ENCODE data around the gene DCAF8. TPM values are rescaled to one million over a fixed set of nuclear protein-coding genes. Genes with fewer than 3 reads are reported as not detected.
A peak's percentile ranks its signal among the peaks of the same experiment; 100 is the strongest.

Gene DCAF8
- total RNA-seq, 2 donors from 2014 or later, result 86.3 to 115 TPM

GRCh38 chr1:160256396-160257046 lies 5.8 kb downstream of the DCAF8 start:
- H3K4me1 Mint-ChIP-seq (ENCODE audit: low read depth in 2 of 2), result peaks cover 23 to 29% of the 10 kb centered on the region in 2 donors
- DNase-seq (ENCODE audit: low spot score) (no peak), ATAC-seq (no peak)
- H3K27ac Mint-ChIP-seq, result no peak overlapping the region
- peaks cover 5% of the 10 kb centered on the region for H3K36me3 Mint-ChIP-seq
- H3K9me3 Mint-ChIP-seq, result no peaks in the 10 kb centered on the region
- no peak overlapping the region for H3K4me3 Mint-ChIP-seq
- H3K27me3 Mint-ChIP-seq, result no peaks in the 10 kb centered on the region

- Mint-ChIP-seq H3K36me3 (peaks cover 4% of the 10 kb centered on the region), H3K4me1 (ENCODE audit: low read depth in 2 of 2) (peaks cover 17 to 22% of the 10 kb centered on the region in 2 donors), H3K4me3 (no peak overlapping the region), H3K27me3 (no peaks in the 10 kb centered on the region), H3K9me3 (no peaks in the 10 kb centered on the region), H3K27ac (no peak overlapping the region)
- ATAC-seq (no peak), DNase-seq (ENCODE audit: low spot score) (no peak)
These were observed 6.5 kb downstream of the DCAF8 start for GRCh38 chr1:160255781-160256300.

GRCh38 chr1:160251687-160252526 lies 10.4 kb downstream of the DCAF8 start:
- Mint-ChIP-seq H3K4me1 (ENCODE audit: low read depth in 2 of 2) (peaks cover 0 to 3% of the 10 kb centered on the region in 2 donors), H3K27ac (peak overlapping the region in 1 of 2 donors; percentile 8), H3K9me3 (no peaks in the 10 kb centered on the region), H3K4me3 (no peak overlapping the region), H3K36me3 (peaks cover 4% of the 10 kb centered on the region), H3K27me3 (no peaks in the 10 kb centered on the region)
- no peak for DNase-seq (ENCODE audit: low spot score)
- peak; percentile 73 to 77 for ATAC-seq

GRCh38 chr1:160251011-160251410 lies 11.3 kb downstream of the DCAF8 start:
- peaks cover 4% of the 10 kb centered on the region for H3K36me3 Mint-ChIP-seq
- DNase-seq (ENCODE audit: low spot score), result no peak
- H3K4me1 Mint-ChIP-seq (ENCODE audit: low read depth in 2 of 2), result peaks cover 0 to 3% of the 10 kb centered on the region in 2 donors
- no peaks in the 10 kb centered on the region for H3K9me3 Mint-ChIP-seq
- no peak overlapping the region for H3K4me3 Mint-ChIP-seq
- ATAC-seq, result no peak
- no peaks in the 10 kb centered on the region for H3K27me3 Mint-ChIP-seq
- peak overlapping the region in 1 of 2 donors; percentile 8 for H3K27ac Mint-ChIP-seq

- H3K9me3 Mint-ChIP-seq, result no peaks in the 10 kb centered on the region
- H3K27me3 Mint-ChIP-seq, result no peaks in the 10 kb centered on the region
- H3K4me1 Mint-ChIP-seq (ENCODE audit: low read depth in 2 of 2), result peaks cover 0 to 7% of the 10 kb centered on the region in 2 donors
- H3K36me3 Mint-ChIP-seq, result no peaks in the 10 kb centered on the region
- H3K27ac Mint-ChIP-seq, result peak overlapping the region in 1 of 2 donors; percentile 57
- H3K4me3 Mint-ChIP-seq, result no peak overlapping the region
- ATAC-seq (no peak), DNase-seq (ENCODE audit: low spot score) (no peak)
These were observed 15.3 kb downstream of the DCAF8 start for GRCh38 chr1:160247053-160247452.

GRCh38 chr1:160245434-160245833 lies 16.9 kb downstream of the DCAF8 start:
- Mint-ChIP-seq H3K4me1 (ENCODE audit: low read depth in 2 of 2) (peaks cover 0 to 4% of the 10 kb centered on the region in 2 donors), H3K36me3 (no peaks in the 10 kb centered on the region), H3K4me3 (no peak overlapping the region), H3K27ac (peak overlapping the region in 1 of 2 donors; percentile 13), H3K9me3 (no peaks in the 10 kb centered on the region), H3K27me3 (no peaks in the 10 kb centered on the region)
- ATAC-seq (no peak), DNase-seq (ENCODE audit: low spot score) (no peak)

- H3K36me3 Mint-ChIP-seq, result peaks cover 8% of the 10 kb centered on the region
- DNase-seq (ENCODE audit: low spot score), result no peak
- no peaks in the 10 kb centered on the region for H3K27me3 Mint-ChIP-seq
- no peak overlapping the region for H3K27ac Mint-ChIP-seq
- H3K4me1 Mint-ChIP-seq (ENCODE audit: low read depth in 2 of 2), result peaks cover 0 to 6% of the 10 kb centered on the region in 2 donors
- H3K9me3 Mint-ChIP-seq, result no peaks in the 10 kb centered on the region
- ATAC-seq, result no peak
- H3K4me3 Mint-ChIP-seq, result no peak overlapping the region
These were observed 18.1 kb downstream of the DCAF8 start for GRCh38 chr1:160244209-160244608.

GRCh38 chr1:160243767-160244166 lies 18.6 kb downstream of the DCAF8 start:
- no peak overlapping the region for H3K4me3 Mint-ChIP-seq
- no peak overlapping the region for H3K27ac Mint-ChIP-seq
- H3K27me3 Mint-ChIP-seq, result no peaks in the 10 kb centered on the region
- H3K4me1 Mint-ChIP-seq (ENCODE audit: low read depth in 2 of 2), result peaks cover 0 to 6% of the 10 kb centered on the region in 2 donors
- peaks cover 10% of the 10 kb centered on the region for H3K36me3 Mint-ChIP-seq
- ATAC-seq (no peak), DNase-seq (ENCODE audit: low spot score) (no peak)
- H3K9me3 Mint-ChIP-seq, result no peaks in the 10 kb centered on the region

- Mint-ChIP-seq H3K9me3 (no peaks in the 10 kb centered on the region), H3K4me1 (ENCODE audit: low read depth in 2 of 2) (peaks cover 0 to 13% of the 10 kb centered on the region in 2 donors), H3K27ac (peak overlapping the region in 1 of 2 donors; percentile 62), H3K4me3 (no peak overlapping the region), H3K36me3 (peaks cover 18% of the 10 kb centered on the region), H3K27me3 (no peaks in the 10 kb centered on the region)
- DNase-seq (ENCODE audit: low spot score) (no peak), ATAC-seq (no peak)
These were observed 22.6 kb downstream of the DCAF8 start for GRCh38 chr1:160239582-160240299.

- Mint-ChIP-seq H3K36me3 (peaks cover 18% of the 10 kb centered on the region), H3K9me3 (no peaks in the 10 kb centered on the region), H3K4me1 (ENCODE audit: low read depth in 2 of 2) (peaks cover 4 to 13% of the 10 kb centered on the region in 2 donors), H3K27me3 (no peaks in the 10 kb centered on the region), H3K4me3 (no peak overlapping the region), H3K27ac (peak overlapping the region in 1 of 2 donors; percentile 44)
- ATAC-seq, result no peak
- no peak for DNase-seq (ENCODE audit: low spot score)
These were observed 23.9 kb downstream of the DCAF8 start for GRCh38 chr1:160238408-160238807.

GRCh38 chr1:160237558-160237957 lies 24.8 kb downstream of the DCAF8 start:
- Mint-ChIP-seq H3K9me3 (no peaks in the 10 kb centered on the region), H3K27me3 (no peaks in the 10 kb centered on the region), H3K36me3 (peaks cover 18% of the 10 kb centered on the region), H3K4me1 (ENCODE audit: low read depth in 2 of 2) (peaks cover 4 to 10% of the 10 kb centered on the region in 2 donors), H3K27ac (no peak overlapping the region), H3K4me3 (no peak overlapping the region)
- ATAC-seq (no peak), DNase-seq (ENCODE audit: low spot score) (no peak)

- Mint-ChIP-seq H3K4me1 (ENCODE audit: low read depth in 2 of 2) (peaks cover 4 to 9% of the 10 kb centered on the region in 2 donors), H3K4me3 (no peak overlapping the region), H3K27ac (no peak overlapping the region), H3K36me3 (peaks cover 18% of the 10 kb centered on the region), H3K9me3 (no peaks in the 10 kb centered on the region), H3K27me3 (no peaks in the 10 kb centered on the region)
- ATAC-seq (no peak), DNase-seq (ENCODE audit: low spot score) (no peak)
These were observed 25.5 kb downstream of the DCAF8 start for GRCh38 chr1:160236806-160237205.

GRCh38 chr1:160232911-160233310 lies 29.4 kb downstream of the DCAF8 start:
- DNase-seq (ENCODE audit: low spot score) (no peak), ATAC-seq (no peak)
- Mint-ChIP-seq H3K27ac (no peak overlapping the region), H3K36me3 (peaks cover 6% of the 10 kb centered on the region), H3K27me3 (no peaks in the 10 kb centered on the region), H3K4me1 (ENCODE audit: low read depth in 2 of 2) (peaks cover 0 to 4% of the 10 kb centered on the region in 2 donors), H3K9me3 (no peaks in the 10 kb centered on the region), H3K4me3 (no peak overlapping the region)
